ENCODE data around the gene UGT1A10.
"Not testable (repeated sequence)": the region's sequence is repeated elsewhere in the genome, so short reads cannot be mapped to it uniquely, and the experiment has no call there.

The UGT1A10 gene

GRCh38 chr2:233743464-233744259 lies 107.4 kb downstream of the UGT1A10 start:
- no peak for DNase-seq (ENCODE audit: low read depth)

- DNase-seq (ENCODE audit: low read depth), result no peak
Measured at GRCh38 chr2:233745073-233745755, 109.0 kb downstream of the UGT1A10 start.

GRCh38 chr2:233745838-233746237 lies 109.6 kb downstream of the UGT1A10 start:
- DNase-seq (ENCODE audit: low read depth), result not testable (repeated sequence)

GRCh38 chr2:233746475-233747282 lies 110.4 kb downstream of the UGT1A10 start:
- DNase-seq (ENCODE audit: low read depth), result no peak

- no peak for DNase-seq (ENCODE audit: low read depth)
Measured at GRCh38 chr2:233747283-233747544, 111.0 kb downstream of the UGT1A10 start.

- DNase-seq (ENCODE audit: low read depth), result not testable (repeated sequence)
Measured at GRCh38 chr2:233750689-233751088, 114.4 kb downstream of the UGT1A10 start.

- DNase-seq (ENCODE audit: low read depth), result not testable (repeated sequence)
Measured at GRCh38 chr2:233751212-233752009, 115.2 kb downstream of the UGT1A10 start.

GRCh38 chr2:233754872-233755611 lies 118.8 kb downstream of the UGT1A10 start:
- no peak for DNase-seq (ENCODE audit: low read depth)

GRCh38 chr2:233756429-233757081 lies 120.3 kb downstream of the UGT1A10 start:
- DNase-seq (ENCODE audit: low read depth), result no peak

GRCh38 chr2:233758141-233758540 lies 121.9 kb downstream of the UGT1A10 start:
- no peak for DNase-seq (ENCODE audit: low read depth)

- no peak for DNase-seq (ENCODE audit: low read depth)
Measured at GRCh38 chr2:233758849-233759248, 122.6 kb downstream of the UGT1A10 start.

- DNase-seq (ENCODE audit: low read depth), result no peak
Measured at GRCh38 chr2:233760043-233760442, 123.8 kb downstream of the UGT1A10 start, which contains the start of gene UGT1A1. TSS of gene UGT1A1 (plus strand) at chr2:233760270. CDS start at chr2:233760288, 18 bp downstream.

GRCh38 chr2:233761040-233761769 lies 125.0 kb downstream of the UGT1A10 start:
- DNase-seq (ENCODE audit: low read depth), result no peak

- no peak for DNase-seq (ENCODE audit: low read depth)
Measured at GRCh38 chr2:233764264-233764663, 128.0 kb downstream of the UGT1A10 start.

GRCh38 chr2:233764761-233765160 lies 128.5 kb downstream of the UGT1A10 start:
- DNase-seq (ENCODE audit: low read depth), result no peak

GRCh38 chr2:233766416-233766815 lies 130.2 kb downstream of the UGT1A10 start:
- DNase-seq (ENCODE audit: low read depth), result no peak

GRCh38 chr2:233768076-233768475 lies 131.8 kb downstream of the UGT1A10 start:
- no peak for DNase-seq (ENCODE audit: low read depth)

- no peak for DNase-seq (ENCODE audit: low read depth)
Measured at GRCh38 chr2:233769260-233769659, 133.0 kb downstream of the UGT1A10 start.

GRCh38 chr2:233772153-233772552 lies 135.9 kb downstream of the UGT1A10 start:
- no peak for DNase-seq (ENCODE audit: low read depth)

- DNase-seq (ENCODE audit: low read depth), result no peak
Measured at GRCh38 chr2:233772583-233772982, 136.3 kb downstream of the UGT1A10 start.
